Left kidney (tissue), 2 donors: ENCODE measurements around the gene JCAD. TPM values are rescaled to one million over a fixed set of nuclear protein-coding genes. Genes with fewer than 3 reads are reported as not detected.
"Not testable (repeated sequence)": the region's sequence is repeated elsewhere in the genome, so short reads cannot be mapped to it uniquely, and the experiment has no call there.

Source experiments
- DNase-seq: peaks from one replicate; pipeline ENCODE4 v3.0.0-alpha.2; 2013
- polyA plus RNA-seq: library from polyadenylated mRNA; unstranded; fragments of 120-200 nt; gene quantifications from one replicate; pipeline ENCODE4 v1.2.1, GENCODE V29; 2013; ENCODE audit not compliant: insufficient read length

The JCAD gene
- polyA plus RNA-seq, 1 donor, result 29.7 TPM

GRCh38 chr10:30026080-30026479 is 33.3 kb downstream of the JCAD start:
- DNase-seq, result no peak

GRCh38 chr10:30025428-30025827 is 34.0 kb downstream of the JCAD start:
- DNase-seq, result not testable (repeated sequence)

- DNase-seq, result no peak
Measured at GRCh38 chr10:30022590-30022989, 36.8 kb downstream of the JCAD start.

- DNase-seq, result no peak
Measured at GRCh38 chr10:30019468-30019867, 39.9 kb downstream of the JCAD start.

GRCh38 chr10:30018496-30018895 is 40.9 kb downstream of the JCAD start:
- no peak for DNase-seq

GRCh38 chr10:30017966-30018365 is 41.4 kb downstream of the JCAD start:
- DNase-seq, result no peak

- no peak for DNase-seq
Measured at GRCh38 chr10:30017556-30017955, 41.8 kb downstream of the JCAD start.

GRCh38 chr10:30014511-30014910 is 44.9 kb downstream of the JCAD start:
- no peak for DNase-seq

GRCh38 chr10:30013757-30014156 is 45.6 kb downstream of the JCAD start:
- no peak for DNase-seq

GRCh38 chr10:30011956-30012647 is 47.3 kb downstream of the JCAD start:
- DNase-seq, result no peak

GRCh38 chr10:30011396-30011795 is 48.0 kb downstream of the JCAD start:
- no peak for DNase-seq

- no peak for DNase-seq
Measured at GRCh38 chr10:30007406-30007805, 52.0 kb downstream of the JCAD start.

GRCh38 chr10:30006410-30006809 is 53.0 kb downstream of the JCAD start:
- no peak for DNase-seq

GRCh38 chr10:30005116-30005515 is 54.3 kb downstream of the JCAD start:
- DNase-seq, result not testable (repeated sequence)

GRCh38 chr10:30002426-30003266 is 56.7 kb downstream of the JCAD start:
- peak; percentile 63 for DNase-seq

- no peak for DNase-seq
Measured at GRCh38 chr10:30000802-30001571, 58.4 kb downstream of the JCAD start.

GRCh38 chr10:29998142-29998808 is 61.1 kb downstream of the JCAD start:
- DNase-seq, result peak; percentile 78

GRCh38 chr10:29994811-29995210 is 64.6 kb downstream of the JCAD start:
- DNase-seq, result no peak

- DNase-seq, result peak; percentile 62
Measured at GRCh38 chr10:29993319-29993915, 66.0 kb downstream of the JCAD start.

- DNase-seq, result no peak
Measured at GRCh38 chr10:29992914-29993313, 66.5 kb downstream of the JCAD start.

- DNase-seq, result no peak
Measured at GRCh38 chr10:29991382-29991781, 68.0 kb downstream of the JCAD start.

- DNase-seq, result no peak
Measured at GRCh38 chr10:29987471-29987870, 71.9 kb downstream of the JCAD start.
